Spleen (tissue), 11 donors: ENCODE data around the gene DCTPP1. TPM values are rescaled to one million over a fixed set of nuclear protein-coding genes. Genes with fewer than 3 reads are reported as not detected.

Experiments used
- DNase-seq: peaks from one replicate; pipeline ENCODE4 v3.0.0-alpha.2; 2020
- H3K27ac ChIP-seq, 8 donors: fragments of 200-600 bp; sonication (generic) in 7 of 8; 1 replicate in 4 of 8; 2 replicates in 4 of 8; pipeline versions ENCODE4 v1.5.0 to v1.8.0; 2016 to 2021; ENCODE audit warnings: inconsistent platforms in 4 of 8, mild to moderate bottlenecking in 4 of 8, moderate library complexity in 1 of 8
- H3K27me3 ChIP-seq, 7 donors: fragments of 200-600 bp; sonication (generic) in 6 of 7; replicated peaks in 1 of 7; 1 replicate in 4 of 7; 2 replicates in 3 of 7; pipeline versions ENCODE4 v1.5.0 to v1.8.0; 2016 to 2021; ENCODE audit warnings: inconsistent platforms in 3 of 7, mild to moderate bottlenecking in 1 of 7
- H3K36me3 ChIP-seq, 6 donors: fragments of 200-600 bp; sonication (generic) in 5 of 6; 1 replicate in 4 of 6; 2 replicates in 2 of 6; pipeline versions ENCODE4 v1.5.0 to v1.8.0; 2016 to 2021; ENCODE audit warnings: inconsistent platforms in 2 of 6
- H3K4me1 ChIP-seq, 6 donors: fragments of 200-600 bp; sonication (generic) in 5 of 6; 1 replicate in 3 of 6; 2 replicates in 3 of 6; pipeline versions ENCODE4 v1.5.0 to v1.8.0; 2016 to 2021; ENCODE audit warnings: inconsistent platforms in 3 of 6
- H3K4me3 ChIP-seq, 8 donors: fragments of 200-600 bp; sonication (generic) in 7 of 8; 1 replicate in 4 of 8; 2 replicates in 4 of 8; pipeline versions ENCODE4 v1.5.0 to v1.8.0; 2016 to 2021; ENCODE audit warnings: inconsistent platforms in 4 of 8, mild to moderate bottlenecking in 4 of 8, moderate library complexity in 2 of 8
- H3K9me3 ChIP-seq, 8 donors: fragments of 200-600 bp; sonication (generic) in 7 of 8; 1 replicate in 4 of 8; 2 replicates in 4 of 8; pipeline versions ENCODE4 v1.5.0 to v1.8.0; 2016 to 2021; ENCODE audit warnings: inconsistent platforms in 4 of 8
- CTCF ChIP-seq, 11 experiments: fragments of 200-600 bp in 7 of 11; fragments of 450-650 bp in 4 of 11; sonication (generic) in 4 of 11; IDR thresholded peaks in 8 of 11; conservative IDR thresholded peaks in 3 of 11; 1 replicate in 7 of 11; 2 replicates in 4 of 11; pipeline versions ENCODE4 v1.4.0 to v1.8.0; 2016 to 2021; ENCODE audit warnings: antibody characterized with exemption in 11 of 11, inconsistent platforms in 4 of 11, mild to moderate bottlenecking in 1 of 11
- POLR2A ChIP-seq, 3 donors: fragments of 450-650 bp; IDR thresholded peaks; one replicate each; pipeline ENCODE4 v1.5.1; 2017; ENCODE audit warnings: antibody characterized with exemption in 3 of 3, mild to moderate bottlenecking in 1 of 3
- POLR2AphosphoS5 ChIP-seq, 3 donors: sonication (generic); formaldehyde crosslinking; IDR thresholded peaks; one replicate each; pipeline ENCODE4 v1.5.1; 2017; ENCODE audit warnings: antibody characterized with exemption in 3 of 3
- WGBS, 5 donors: extraction: QIAGEN DNeasy Blood & Tissue Kit in 3 of 5; methylation state at CpG; one replicate each; pipeline versions ENCODE4 v1.1.5 to v1.1.7; 2013 to 2018; 5-methylcytosine and 5-hydroxymethylcytosine counted together
- intact Hi-C: fragments of 100-400 bp; cut with DNase I; formaldehyde crosslinking; loops from one replicate; pipeline ENCODE4 v1.15.0; 2023; ENCODE audit warnings: low total_unique reads
- polyA plus RNA-seq, 3 donors: library from polyadenylated mRNA; stranded (reverse); fragments of 200-250 nt; gene quantifications; one replicate each; pipeline ENCODE4 v1.2.1, GENCODE V29; 2013
- total RNA-seq, 7 donors: library from RNA; depleted of rRNA in 3 of 7; stranded (reverse); fragments of >200 nt in 3 of 7; fragmentation: NEBNext Ultra II Directional in 4 of 7; extraction: Animal tissue kit (Norgen Biotek cat#: 25700) in 4 of 7; gene quantifications; one replicate each; pipeline versions ENCODE4 v1.1.0 to v1.2.1, GENCODE V29; 2016 to 2021
- donor health status: healthy with polysubstance abuse.
- donor health status: DM: no; HTN: no; CAD: no; lungs with moderate emphysema.
- donor health status: DM: no; HTN: no; CAD: no.
- donor health status: Bipolar disorder and iron deficiency.
- donor health status: healthy.
- donor health status: DM: no; HTN: no; CAD: no.
- donor health status: DM: yes; HTN: yes; CAD: no.

The DCTPP1 gene
- total and polyA plus RNA-seq, 10 donors = 17.6 to 49.1 (median 29.0) TPM

- Histone ChIP-seq H3K9me3 (no peaks in the 10 kb centered on the region), H3K4me3 (peak overlapping the region in 1 of 8 donors; percentile 30), H3K27me3 (no peaks in the 10 kb centered on the region), H3K4me1 (peaks cover 6 to 48% (median 21%) of the 10 kb centered on the region in 6 donors), H3K27ac (peak overlapping the region; percentile 4 to 83 (median 62)), H3K36me3 (no peaks in the 10 kb centered on the region)
- DNase-seq = peak; percentile 94
- 31 to 37% (median 33%) methylated on average over 21 to 22 of the region's 22 CpGs for WGBS, 5 donors
- intact Hi-C loops = no loop called here
- peak; percentile 67 to 89 (median 80) for TF ChIP-seq POLR2AphosphoS5 (IDR thresholded peaks at IDR 0.05)
- no peak for TF ChIP-seq CTCF (IDR thresholded peaks at IDR 0.05 in 8 of 11, conservative IDR thresholded peaks at IDR 0.05 in 3 of 11)
- no peak for TF ChIP-seq POLR2A (IDR thresholded peaks at IDR 0.05)
Observed at GRCh38 chr16:30458561-30459394, 28.9 kb upstream of the DCTPP1 start.

- WGBS, 5 donors = 82 to 86% (median 83%) methylated on average over 16 of the region's 16 CpGs
- no peak for TF ChIP-seq CTCF (IDR thresholded peaks at IDR 0.05 in 8 of 11, conservative IDR thresholded peaks at IDR 0.05 in 3 of 11)
- no peak for TF ChIP-seq POLR2A (IDR thresholded peaks at IDR 0.05)
- no peak for TF ChIP-seq POLR2AphosphoS5 (IDR thresholded peaks at IDR 0.05)
Observed at GRCh38 chr16:30457743-30458560, 28.1 kb upstream of the DCTPP1 start.

GRCh38 chr16:30457256-30457655 is 27.4 kb upstream of the DCTPP1 start:
- no peak for TF ChIP-seq CTCF (IDR thresholded peaks at IDR 0.05 in 8 of 11, conservative IDR thresholded peaks at IDR 0.05 in 3 of 11)
- TF ChIP-seq POLR2AphosphoS5 (IDR thresholded peaks at IDR 0.05) = no peak
- no peak for TF ChIP-seq POLR2A (IDR thresholded peaks at IDR 0.05)
- peak overlapping the region in 1 of 8 donors; percentile 83 for H3K27ac ChIP-seq
- H3K36me3 ChIP-seq = no peaks in the 10 kb centered on the region
- 75 to 95% (median 85%) methylated on average over 1 of the region's 1 CpG for WGBS, 5 donors
- no peaks in the 10 kb centered on the region for H3K27me3 ChIP-seq
- H3K4me1 ChIP-seq = peaks cover 6 to 54% (median 26%) of the 10 kb centered on the region in 6 donors
- intact Hi-C loops = no loop called here
- no peaks in the 10 kb centered on the region for H3K9me3 ChIP-seq
- DNase-seq = no peak
- H3K4me3 ChIP-seq = no peak overlapping the region

More at GRCh38 chr16:30457743-30458560, 28.1 kb upstream of the DCTPP1 start:
- peak overlapping the region in 5 of 8 donors; percentile 52 to 83 (median 77) for H3K27ac ChIP-seq
- no peaks in the 10 kb centered on the region for H3K9me3 ChIP-seq
- H3K27me3 ChIP-seq = no peaks in the 10 kb centered on the region
- intact Hi-C loops = no loop called here
- no peak overlapping the region for H3K4me3 ChIP-seq
- no peak for DNase-seq
- no peaks in the 10 kb centered on the region for H3K36me3 ChIP-seq
- H3K4me1 ChIP-seq = peaks cover 6 to 48% (median 21%) of the 10 kb centered on the region in 6 donors
